A673 (cell line): ENCODE data around the gene STK36.

ENCODE experiments used
- EZH2 ChIP-seq: fragments of 200-600 bp; sonication (generic); IDR thresholded peaks from 2 replicates; pipeline ENCODE4 v1.6.1; 2017; ENCODE audit warnings: borderline replicate concordance, low read depth, mild to moderate bottlenecking, mixed read lengths, antibody characterized with exemption, low read length; ENCODE audit not compliant: poor library complexity, severe bottlenecking
- TF ChIP-seq, protein P1 (sequence below): fragments of 300-800, 200-600 bp; sonication (generic); conservative IDR thresholded peaks from 2 replicates; pipeline ENCODE4 v1.5.1; 2017; ENCODE audit warnings: low read depth, mild to moderate bottlenecking, antibody characterized with exemption, low read length, moderate library complexity, mixed read lengths

GRCh38 chr2:218701806-218702205 is 29.9 kb downstream of the STK36 start:
- TF ChIP-seq, protein P1, sequence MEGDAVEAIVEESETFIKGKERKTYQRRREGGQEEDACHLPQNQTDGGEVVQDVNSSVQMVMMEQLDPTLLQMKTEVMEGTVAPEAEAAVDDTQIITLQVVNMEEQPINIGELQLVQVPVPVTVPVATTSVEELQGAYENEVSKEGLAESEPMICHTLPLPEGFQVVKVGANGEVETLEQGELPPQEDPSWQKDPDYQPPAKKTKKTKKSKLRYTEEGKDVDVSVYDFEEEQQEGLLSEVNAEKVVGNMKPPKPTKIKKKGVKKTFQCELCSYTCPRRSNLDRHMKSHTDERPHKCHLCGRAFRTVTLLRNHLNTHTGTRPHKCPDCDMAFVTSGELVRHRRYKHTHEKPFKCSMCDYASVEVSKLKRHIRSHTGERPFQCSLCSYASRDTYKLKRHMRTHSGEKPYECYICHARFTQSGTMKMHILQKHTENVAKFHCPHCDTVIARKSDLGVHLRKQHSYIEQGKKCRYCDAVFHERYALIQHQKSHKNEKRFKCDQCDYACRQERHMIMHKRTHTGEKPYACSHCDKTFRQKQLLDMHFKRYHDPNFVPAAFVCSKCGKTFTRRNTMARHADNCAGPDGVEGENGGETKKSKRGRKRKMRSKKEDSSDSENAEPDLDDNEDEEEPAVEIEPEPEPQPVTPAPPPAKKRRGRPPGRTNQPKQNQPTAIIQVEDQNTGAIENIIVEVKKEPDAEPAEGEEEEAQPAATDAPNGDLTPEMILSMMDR: no peak
- no peak for TF ChIP-seq EZH2
